Smooth muscle cell (in vitro differentiated cells): Measurements from ENCODE around the gene ANO4. TPM values are rescaled to one million over a fixed set of nuclear protein-coding genes. Genes with fewer than 3 reads are reported as not detected.

Source experiments
- DNase-seq: peaks from one replicate; lab custom pipeline; 2025; ENCODE audit not compliant: unreplicated experiment; lab: John Stamatoyannopoulos, UW
- H2AFZ ChIP-seq: fragments of 200-600 bp; sonication (generic); 2 replicates; pipeline ENCODE4 v1.6.0; 2016; ENCODE audit warnings: antibody characterized with exemption, low read depth, mild to moderate bottlenecking
- H3F3A ChIP-seq: fragments of 200-600 bp; sonication (generic); 2 replicates; pipeline ENCODE4 v1.6.0; 2017; ENCODE audit warnings: antibody characterized with exemption, low read depth
- H3K27ac ChIP-seq: fragments of 200-600 bp; sonication (generic); 2 replicates; pipeline ENCODE4 v1.5.1; 2016; ENCODE audit warnings: low read depth, mild to moderate bottlenecking
- H3K27me3 ChIP-seq: fragments of 200-600 bp; sonication (generic); 2 replicates; pipeline ENCODE4 v1.6.1; 2016; ENCODE audit warnings: low read depth, mild to moderate bottlenecking
- H3K36me3 ChIP-seq: fragments of 200-600 bp; sonication (generic); 2 replicates; pipeline ENCODE4 v1.5.1; 2016; ENCODE audit warnings: low read depth
- H3K4me1 ChIP-seq: fragments of 200-600 bp; sonication (generic); 2 replicates; pipeline ENCODE4 v1.5.1; 2016; ENCODE audit warnings: low read depth
- H3K4me2 ChIP-seq: fragments of 200-600 bp; sonication (generic); 2 replicates; pipeline ENCODE4 v1.6.0; 2016; ENCODE audit warnings: mild to moderate bottlenecking
- H3K4me3 ChIP-seq: fragments of 200-600 bp; sonication (generic); 2 replicates; pipeline ENCODE4 v1.5.1; 2016; ENCODE audit warnings: mild to moderate bottlenecking
- H3K79me2 ChIP-seq: fragments of 200-600 bp; sonication (generic); 2 replicates; pipeline ENCODE4 v1.6.0; 2016; ENCODE audit warnings: low read depth, mild to moderate bottlenecking
- H3K9ac ChIP-seq: fragments of 200-600 bp; sonication (generic); 2 replicates; pipeline ENCODE4 v1.6.0; 2016; ENCODE audit warnings: low read depth
- H3K9me3 ChIP-seq: fragments of 200-600 bp; sonication (generic); replicated peaks from 2 replicates; pipeline ENCODE4 v1.5.1; 2016; ENCODE audit warnings: low read depth
- H4K20me1 ChIP-seq: fragments of 200-600 bp; sonication (generic); 2 replicates; pipeline ENCODE4 v1.6.0; 2016; ENCODE audit warnings: low read depth
- CTCF ChIP-seq: fragments of 200-600 bp; sonication (generic); IDR thresholded peaks from 2 replicates; pipeline ENCODE4 v1.5.1; 2017; ENCODE audit warnings: borderline replicate concordance, mild to moderate bottlenecking, antibody characterized with exemption; ENCODE audit not compliant: insufficient read depth, poor library complexity, severe bottlenecking
- WGBS: methylation state at CpG from one replicate; pipeline ENCODE4 v1.1.7; 2016; ENCODE audit warnings: low lambda C conversion rate; 5-methylcytosine and 5-hydroxymethylcytosine counted together
- polyA plus RNA-seq: library from polyadenylated mRNA; unstranded; fragments of >200 nt; fragmentation: Nextera tagmentation; extraction: Ambion mirVana; gene quantifications from 2 replicates; pipeline ENCODE4 v1.2.1, GENCODE V29; 2016
- total RNA-seq: library from RNA; depleted of rRNA; stranded (reverse); fragments of >200 nt; gene quantifications from 2 replicates; pipeline ENCODE4 v1.2.3, GENCODE V29; 2014

The ANO4 gene
- total and polyA plus RNA-seq, 2 experiments from 2014 or later, result 27.3 to 51.7 TPM

DNA sequence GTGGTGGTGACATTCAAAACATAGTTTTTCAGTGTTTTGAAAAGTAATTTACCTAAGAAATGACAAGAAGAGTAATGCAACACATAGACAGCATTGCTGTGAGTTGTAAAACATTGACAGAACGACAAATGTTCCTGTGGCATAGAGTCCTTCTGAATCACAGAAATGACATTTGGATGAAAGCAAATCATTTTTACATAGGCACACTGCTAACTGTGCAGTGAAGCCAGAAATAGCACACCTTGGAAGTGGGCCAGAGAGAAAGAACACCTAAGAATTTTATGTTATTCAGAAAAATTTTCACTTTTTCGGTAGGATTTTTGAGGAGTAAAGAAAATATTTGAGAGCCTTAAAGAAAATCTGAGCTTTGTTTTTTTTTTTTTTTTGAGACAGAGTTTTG is 100.6 kb downstream of the ANO4 start:
- no peak for TF ChIP-seq CTCF
- H3K27ac ChIP-seq, result no peak overlapping the region
- peaks cover 6% of the 10 kb centered on the region for H3K79me2 ChIP-seq
- no peak overlapping the region for H3K9ac ChIP-seq
- no peaks in the 10 kb centered on the region for H3K4me1 ChIP-seq
- H4K20me1 ChIP-seq, result peaks cover 3% of the 10 kb centered on the region
- WGBS, result 93% methylated on average over 2 of the region's 2 CpGs
- no peak overlapping the region for H3K4me3 ChIP-seq
- H3K27me3 ChIP-seq, result no peaks in the 10 kb centered on the region
- no peak overlapping the region for H3K4me2 ChIP-seq
- no peaks in the 10 kb centered on the region for H3K9me3 ChIP-seq
- no peak overlapping the region for H2AFZ ChIP-seq
- H3F3A ChIP-seq, result no peaks in the 10 kb centered on the region
- no peak for DNase-seq
- H3K36me3 ChIP-seq, result no peaks in the 10 kb centered on the region

DNA sequence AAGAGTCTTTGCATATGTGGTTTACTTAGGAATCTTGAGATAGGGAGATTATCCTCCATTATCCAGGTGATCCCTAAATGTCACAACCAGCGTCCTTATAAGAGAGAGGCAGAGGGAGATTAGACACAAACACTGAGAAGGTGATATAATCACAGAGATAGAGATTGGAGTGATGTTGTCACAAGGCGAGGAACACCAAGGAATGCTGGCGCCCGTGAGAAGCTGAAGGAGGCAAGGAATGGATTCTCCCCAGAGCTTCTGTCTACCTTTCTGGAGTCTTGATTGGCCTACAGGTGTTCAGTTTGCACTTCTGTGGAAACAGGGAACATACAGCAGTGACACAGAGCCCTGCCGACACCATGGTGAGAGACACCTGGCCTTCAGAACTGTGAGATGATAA is 101.6 kb downstream of the ANO4 start:
- WGBS, result 94% methylated on average over 5 of the region's 5 CpGs
- Histone ChIP-seq H3K4me2 (no peak overlapping the region), H3K9ac (no peak overlapping the region), H3K4me1 (no peaks in the 10 kb centered on the region), H4K20me1 (peaks cover 3% of the 10 kb centered on the region), H3K27ac (no peak overlapping the region), H3K27me3 (no peaks in the 10 kb centered on the region), H3F3A (no peaks in the 10 kb centered on the region), H2AFZ (no peak overlapping the region), H3K9me3 (no peaks in the 10 kb centered on the region), H3K4me3 (no peak overlapping the region), H3K79me2 (peaks cover 3% of the 10 kb centered on the region), H3K36me3 (no peaks in the 10 kb centered on the region)
- no peak for TF ChIP-seq CTCF
- no peak for DNase-seq

- no peak for TF ChIP-seq CTCF
Observed at GRCh38 chr12:100897240-100897639, 102.7 kb downstream of the ANO4 start.

DNA sequence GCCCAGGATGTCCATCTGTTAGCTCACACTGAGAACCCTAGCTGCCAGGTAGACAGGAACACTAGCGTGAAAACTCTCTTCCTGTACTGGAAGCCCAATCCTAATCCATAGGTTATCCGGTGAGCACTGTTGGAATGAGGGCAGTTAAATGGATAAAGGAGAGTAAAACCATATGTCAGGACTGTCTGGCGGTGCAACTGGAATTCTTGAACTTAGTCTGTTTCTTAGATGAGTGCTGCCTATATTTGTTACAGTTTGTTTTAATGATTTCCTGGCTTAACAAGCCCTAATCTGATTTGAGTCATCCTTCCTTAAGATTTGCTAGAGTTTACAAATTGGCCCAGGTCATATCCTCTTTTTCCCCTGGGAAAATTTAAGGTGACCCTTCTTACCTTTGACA is 104.7 kb downstream of the ANO4 start:
- Histone ChIP-seq H3K4me1 (no peaks in the 10 kb centered on the region), H2AFZ (no peak overlapping the region), H3K79me2 (no peaks in the 10 kb centered on the region), H4K20me1 (no peaks in the 10 kb centered on the region), H3K4me3 (no peak overlapping the region), H3F3A (no peaks in the 10 kb centered on the region), H3K9ac (no peak overlapping the region), H3K27me3 (no peaks in the 10 kb centered on the region), H3K27ac (no peak overlapping the region), H3K9me3 (no peaks in the 10 kb centered on the region), H3K36me3 (no peaks in the 10 kb centered on the region), H3K4me2 (no peak overlapping the region)
- no peak for TF ChIP-seq CTCF
- DNase-seq, result no peak
- WGBS, result 24% methylated on average over 3 of the region's 3 CpGs

More at GRCh38 chr12:100897240-100897639, 102.7 kb downstream of the ANO4 start:
- Histone ChIP-seq H3K27ac (no peak overlapping the region), H3K9me3 (no peaks in the 10 kb centered on the region), H3K4me1 (no peaks in the 10 kb centered on the region), H3F3A (no peaks in the 10 kb centered on the region), H3K27me3 (no peaks in the 10 kb centered on the region), H3K79me2 (no peaks in the 10 kb centered on the region), H3K4me2 (no peak overlapping the region), H3K9ac (no peak overlapping the region), H3K4me3 (no peak overlapping the region), H4K20me1 (peaks cover 2% of the 10 kb centered on the region), H3K36me3 (no peaks in the 10 kb centered on the region), H2AFZ (no peak overlapping the region)
- no peak for DNase-seq
- 95% methylated on average over 5 of the region's 5 CpGs for WGBS
